GM21786 (cell line): Measurements from ENCODE around the gene GCC2.
A peak's percentile ranks its signal among the peaks of the same experiment; 100 is the strongest.
"Not testable (repeated sequence)": the region's sequence is repeated elsewhere in the genome, so short reads cannot be mapped to it uniquely, and the experiment has no call there.

Experiments used
- ATAC-seq: cut with Tn5 transposase; IDR thresholded peaks from one replicate; pipeline ENCODE4 v1.9.1; 2021; ENCODE audit not compliant: unreplicated experiment

GCC2 gene

GRCh38 chr2:108524688-108525087, 75.7 kb downstream of the GCC2 start:
- not testable (repeated sequence) for ATAC-seq

- ATAC-seq: not testable (repeated sequence)
Observed at GRCh38 chr2:108525258-108525657, 76.3 kb downstream of the GCC2 start.

- ATAC-seq: no peak
Observed at GRCh38 chr2:108531674-108532055, 82.7 kb downstream of the GCC2 start.

DNA sequence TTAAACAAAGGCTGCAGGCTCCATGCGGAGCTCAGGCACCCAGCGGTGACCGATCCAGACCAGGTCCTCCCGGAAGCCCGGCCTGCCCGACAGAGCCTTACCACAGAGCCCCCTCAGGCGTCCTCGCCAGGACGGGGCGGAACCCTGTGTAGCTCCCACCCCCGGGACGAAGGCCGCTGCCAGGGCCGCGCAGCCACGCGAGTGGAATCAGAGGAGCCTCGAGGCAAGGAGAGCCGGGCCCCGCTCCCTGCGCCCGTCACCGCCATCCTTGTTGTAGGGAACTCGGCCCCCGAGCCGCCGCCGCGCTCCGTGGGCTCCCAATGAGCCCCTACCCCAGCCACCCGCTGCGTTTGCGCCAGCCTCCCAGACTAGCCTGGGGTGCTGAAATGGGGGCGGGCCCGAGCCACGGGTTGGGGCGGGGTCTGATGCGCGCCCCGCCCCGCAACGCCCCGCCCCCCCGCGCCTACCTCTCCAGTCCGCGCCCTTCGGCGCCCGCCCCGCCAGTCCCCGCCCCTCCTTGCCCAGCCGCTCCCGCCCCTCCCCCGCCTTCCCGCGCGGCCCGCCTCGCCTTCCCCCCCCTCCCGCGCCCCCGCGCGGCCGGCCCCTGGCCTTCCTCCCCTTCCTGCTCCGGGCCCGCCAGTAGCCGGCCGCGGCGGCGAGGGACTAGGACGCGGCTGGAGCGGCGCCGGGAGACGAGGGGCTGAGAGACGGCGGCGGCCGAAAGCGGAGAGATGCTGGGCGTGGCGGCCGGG, 85.0 kb downstream of the GCC2 start, which contains the start of gene LIMS1:
LIMS1 (plus strand) TSS at position 639 of the 752 bp plus-strand sequence; CDS start at position 732, 93 bp downstream.
- peak; percentile 86 for ATAC-seq

DNA sequence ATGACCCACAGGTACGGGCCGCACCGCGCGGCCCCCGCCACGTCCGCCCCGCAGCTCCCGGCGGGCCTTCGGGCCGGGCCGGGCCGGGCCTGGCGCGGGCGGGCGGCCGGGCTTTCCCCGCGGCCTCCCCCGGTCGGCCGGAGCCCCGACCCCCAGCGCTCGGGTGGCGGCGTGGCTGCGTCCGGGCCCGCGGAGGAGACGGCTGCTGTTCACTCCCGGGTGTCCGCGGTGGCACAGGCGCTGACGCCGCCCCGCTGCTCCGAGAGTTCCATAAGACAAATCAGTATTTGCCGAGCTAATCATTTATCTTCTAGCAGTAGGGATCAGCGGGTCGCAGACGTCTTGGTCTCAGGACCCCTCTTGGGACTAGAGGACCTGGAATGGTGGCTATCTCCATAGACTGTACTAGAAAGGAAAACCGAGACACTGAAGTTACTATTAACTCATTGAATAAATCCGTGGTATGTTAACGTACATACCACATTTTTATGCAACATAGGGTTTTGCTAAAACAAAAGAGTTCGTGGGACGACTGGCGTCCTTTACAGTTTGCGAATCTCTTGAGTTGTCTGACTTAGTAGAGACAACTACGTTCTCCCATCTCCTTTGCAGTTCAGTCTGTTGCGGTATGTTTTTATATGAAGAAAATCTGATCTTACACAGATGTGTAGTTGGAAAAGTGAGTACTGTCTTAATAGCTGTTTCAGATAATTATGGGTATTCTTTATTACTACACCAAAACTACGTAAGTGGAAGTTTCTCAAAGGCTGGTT, 85.8 kb downstream of the GCC2 start:
- ATAC-seq: peak; percentile 21

DNA sequence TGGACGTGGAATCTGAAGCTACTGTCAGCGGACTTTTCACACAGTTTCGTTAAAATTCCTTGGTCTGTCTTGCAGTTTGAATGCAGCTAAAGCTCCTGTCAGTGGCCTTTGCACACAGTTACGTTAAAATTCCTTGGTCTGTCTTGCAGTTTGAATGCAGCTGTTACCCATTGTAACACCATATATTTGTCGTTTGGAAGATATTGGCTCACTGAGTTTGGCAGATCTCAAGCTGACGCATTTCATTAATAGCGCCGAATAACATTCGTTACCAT, 86.3 kb downstream of the GCC2 start:
- ATAC-seq: no peak

DNA sequence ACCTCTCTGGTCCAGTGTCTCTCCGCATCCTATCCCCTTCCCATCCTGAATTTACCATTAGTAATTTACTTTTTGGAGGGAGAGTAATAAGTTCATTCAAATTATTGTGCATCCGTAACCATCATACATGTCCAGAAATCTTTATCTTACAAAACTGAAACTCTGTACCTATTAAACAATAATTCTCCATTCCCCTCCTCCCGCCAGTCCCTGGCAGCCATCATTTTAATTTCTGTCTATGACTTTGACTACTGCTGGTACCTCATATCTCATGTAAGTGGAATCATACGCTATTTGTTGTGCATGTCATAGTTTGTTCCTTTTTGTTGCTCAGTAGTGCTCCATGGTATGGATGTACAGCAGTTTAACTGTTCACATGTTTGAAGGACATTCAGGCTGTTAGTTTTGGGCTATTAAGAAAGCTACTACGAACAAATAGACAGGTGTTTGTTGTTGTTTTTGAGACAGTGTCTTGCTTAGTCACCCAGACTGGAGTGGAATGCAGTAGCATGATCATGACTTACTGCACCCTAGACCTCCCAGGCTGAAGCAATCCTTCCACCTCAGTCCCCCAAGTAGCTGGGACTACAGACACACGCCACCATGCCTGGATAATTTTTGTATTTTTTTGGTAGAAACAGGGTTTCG, 87.3 kb downstream of the GCC2 start:
- no peak for ATAC-seq

GRCh38 chr2:108536911-108537310, 87.9 kb downstream of the GCC2 start:
- no peak for ATAC-seq

GRCh38 chr2:108538000-108538625, 89.1 kb downstream of the GCC2 start:
- ATAC-seq: no peak

DNA sequence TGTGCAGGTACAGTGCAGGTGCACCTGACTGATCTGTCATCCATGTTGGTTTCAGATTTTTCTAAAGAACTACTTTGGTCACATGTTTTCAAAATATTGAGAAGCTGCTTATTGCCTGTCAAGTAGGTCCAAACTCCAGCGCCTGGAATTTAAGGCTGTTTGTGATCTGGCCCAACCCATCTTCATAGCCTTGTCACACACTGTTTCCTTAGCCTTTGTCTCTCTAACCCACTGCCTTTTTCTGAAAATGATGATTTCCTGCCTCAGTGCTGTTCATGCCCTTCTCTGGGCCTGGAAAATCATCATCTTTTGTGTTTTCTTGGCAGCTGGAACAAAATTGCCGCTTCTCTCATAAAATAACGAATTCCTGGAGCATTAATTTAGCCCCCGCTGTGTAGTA, 92.4 kb downstream of the GCC2 start:
- no peak for ATAC-seq

DNA sequence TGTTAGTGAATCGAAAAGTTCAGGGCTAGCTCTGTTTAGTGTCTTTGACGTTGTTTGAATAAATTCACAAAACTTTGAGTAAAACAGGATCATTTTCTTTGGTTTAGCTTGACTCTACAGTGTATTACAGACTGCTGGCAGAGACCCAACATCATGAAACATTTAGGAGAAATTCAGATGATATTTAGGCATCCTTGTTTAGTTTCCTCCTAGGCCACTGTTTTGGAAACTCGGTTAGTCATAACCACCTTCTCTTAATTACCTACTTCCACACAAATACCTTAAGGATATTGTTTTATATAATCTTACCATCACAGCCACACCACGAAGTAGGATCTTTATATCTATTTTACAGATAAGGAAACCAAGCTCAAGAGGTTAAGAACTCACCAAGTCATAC, 93.1 kb downstream of the GCC2 start:
- ATAC-seq: no peak

DNA sequence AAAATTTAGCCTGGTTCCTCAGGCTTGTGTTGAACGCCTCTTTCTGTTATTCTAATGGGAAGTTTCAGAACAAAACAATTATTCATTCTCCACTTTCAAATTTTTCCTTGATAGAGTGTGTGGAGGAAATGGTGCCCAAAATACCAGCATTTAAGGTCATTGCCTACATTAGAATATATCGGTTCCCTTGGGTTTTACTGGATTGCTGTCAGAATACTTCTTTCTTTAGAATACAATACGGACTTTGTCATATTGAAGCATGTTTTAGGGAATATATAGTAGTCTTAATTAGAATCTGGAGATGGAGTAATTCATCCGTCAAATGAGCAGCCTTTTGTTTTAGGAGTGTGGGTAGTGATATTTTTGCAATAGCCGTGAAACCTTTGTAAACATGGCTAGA, 98.6 kb downstream of the GCC2 start:
- no peak for ATAC-seq

GRCh38 chr2:108548208-108549003, 99.4 kb downstream of the GCC2 start:
- ATAC-seq: no peak

- no peak for ATAC-seq
Observed at GRCh38 chr2:108552566-108552965, 103.6 kb downstream of the GCC2 start.

- no peak for ATAC-seq
Observed at GRCh38 chr2:108553209-108553919, 104.4 kb downstream of the GCC2 start.

DNA sequence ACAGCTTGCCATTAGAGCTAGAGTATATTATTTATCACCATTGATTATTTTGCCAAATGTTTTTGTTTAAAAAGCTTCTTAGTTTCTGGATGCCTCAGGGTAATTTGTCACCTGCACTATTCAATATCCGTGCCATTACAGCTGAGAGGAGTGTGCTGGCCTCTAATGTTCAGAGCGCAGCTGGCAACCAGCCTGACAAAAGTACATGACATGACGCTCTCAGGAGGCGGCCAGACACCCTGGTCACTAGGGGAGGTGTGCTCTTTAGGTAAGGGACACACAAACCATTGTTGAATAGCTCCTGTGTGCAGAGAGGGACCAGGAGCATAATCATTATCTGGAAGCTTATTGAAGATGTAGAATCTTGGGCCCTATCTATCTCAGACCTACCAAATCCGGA, 105.5 kb downstream of the GCC2 start:
- ATAC-seq: no peak

GRCh38 chr2:108555572-108555971, 106.6 kb downstream of the GCC2 start:
- ATAC-seq: no peak

- not testable (repeated sequence) for ATAC-seq
Observed at GRCh38 chr2:108556581-108556980, 107.6 kb downstream of the GCC2 start.
